Measurements from ENCODE around the gene TLCD2.
A peak's percentile ranks its signal among the peaks of the same experiment; 100 is the strongest.
"Not testable (repeated sequence)": the region's sequence is repeated elsewhere in the genome, so short reads cannot be mapped to it uniquely, and the experiment has no call there.

TLCD2 gene

GRCh38 chr17:1653735-1654134 lies 56.4 kb downstream of the TLCD2 start:
- no peak overlapping the region for H3K4me3 ChIP-seq
- no peak for DNase-seq (ENCODE audit: low spot score)
- peak overlapping the region in 1 of 2 donors; percentile 18 for H3K27ac ChIP-seq
- TF ChIP-seq CTCF (IDR thresholded peaks at IDR 0.05) = no peak

DNA sequence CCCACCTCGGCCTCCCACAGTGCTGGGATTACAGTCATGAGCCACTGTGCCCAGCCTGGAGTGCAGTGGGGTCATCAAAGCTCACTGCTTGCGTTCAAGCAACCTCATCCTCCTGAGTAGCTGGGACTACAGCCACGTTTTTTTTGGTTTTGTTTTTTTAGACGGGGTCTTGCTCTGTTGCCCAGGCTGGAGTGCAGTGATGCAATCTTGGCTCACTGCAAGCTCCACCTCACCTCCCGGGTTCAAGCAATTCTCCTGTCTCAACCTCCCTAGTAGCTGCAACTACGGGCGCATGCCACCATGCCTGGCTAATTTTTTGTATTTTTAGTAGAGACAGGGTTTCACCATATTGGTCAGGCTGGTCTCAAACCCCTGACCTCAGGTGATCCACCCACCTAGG lies 57.4 kb downstream of the TLCD2 start:
- H3K27ac ChIP-seq; H3K4me3 ChIP-seq; DNase-seq (ENCODE audit: low spot score): not testable (repeated sequence)

All from coronary artery (tissue), 2 donors.